ENCODE data around the gene NISCH.

DNA sequence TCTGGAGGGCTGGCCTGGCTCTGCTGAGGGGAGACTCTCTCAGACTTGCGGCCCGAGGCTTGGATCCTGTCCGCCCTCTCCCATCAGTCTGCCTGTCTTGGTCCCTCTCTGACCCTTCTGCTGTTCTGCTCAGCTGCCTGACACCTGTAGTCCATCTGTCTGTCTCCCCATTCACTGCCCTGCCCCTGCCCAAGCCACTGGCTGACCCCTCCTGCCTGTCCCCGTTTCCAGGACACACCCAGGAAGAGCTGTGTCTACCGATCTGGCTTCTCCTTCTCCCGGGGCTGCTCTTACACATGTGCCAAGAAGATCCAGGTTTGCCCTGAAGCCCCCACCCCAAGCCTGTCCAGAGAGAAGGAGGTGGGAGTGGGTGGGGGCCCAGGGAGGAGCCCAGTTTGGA is 59.8 kb downstream of the NISCH start:
- TF ChIP-seq, protein P1, sequence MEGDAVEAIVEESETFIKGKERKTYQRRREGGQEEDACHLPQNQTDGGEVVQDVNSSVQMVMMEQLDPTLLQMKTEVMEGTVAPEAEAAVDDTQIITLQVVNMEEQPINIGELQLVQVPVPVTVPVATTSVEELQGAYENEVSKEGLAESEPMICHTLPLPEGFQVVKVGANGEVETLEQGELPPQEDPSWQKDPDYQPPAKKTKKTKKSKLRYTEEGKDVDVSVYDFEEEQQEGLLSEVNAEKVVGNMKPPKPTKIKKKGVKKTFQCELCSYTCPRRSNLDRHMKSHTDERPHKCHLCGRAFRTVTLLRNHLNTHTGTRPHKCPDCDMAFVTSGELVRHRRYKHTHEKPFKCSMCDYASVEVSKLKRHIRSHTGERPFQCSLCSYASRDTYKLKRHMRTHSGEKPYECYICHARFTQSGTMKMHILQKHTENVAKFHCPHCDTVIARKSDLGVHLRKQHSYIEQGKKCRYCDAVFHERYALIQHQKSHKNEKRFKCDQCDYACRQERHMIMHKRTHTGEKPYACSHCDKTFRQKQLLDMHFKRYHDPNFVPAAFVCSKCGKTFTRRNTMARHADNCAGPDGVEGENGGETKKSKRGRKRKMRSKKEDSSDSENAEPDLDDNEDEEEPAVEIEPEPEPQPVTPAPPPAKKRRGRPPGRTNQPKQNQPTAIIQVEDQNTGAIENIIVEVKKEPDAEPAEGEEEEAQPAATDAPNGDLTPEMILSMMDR (conservative IDR thresholded peaks at IDR 0.05; ENCODE audit: low read depth, low read length) = no peak
- no peak for TF ChIP-seq EZH2 (IDR thresholded peaks at IDR 0.05; ENCODE audit: borderline replicate concordance, low read depth, low read length, poor library complexity, severe bottlenecking)
